Measurements from ENCODE around the gene EMP3.
A peak's percentile ranks its signal among the peaks of the same experiment; 100 is the strongest.
"Not testable (repeated sequence)": the region's sequence is repeated elsewhere in the genome, so short reads cannot be mapped to it uniquely, and the experiment has no call there.

EMP3 gene

GRCh38 chr19:48325265-48325910, at the start of gene EMP3:
EMP3 (plus strand) TSS chr19:48325552; CDS start chr19:48326845, 1,293 bp downstream.
- DNase-seq, result peak; percentile 26

- no peak for DNase-seq
Observed at GRCh38 chr19:48279747-48280146, 45.6 kb upstream of the EMP3 start.

- DNase-seq, result no peak
Observed at GRCh38 chr19:48283908-48284307, 41.4 kb upstream of the EMP3 start.

- no peak for DNase-seq
Observed at GRCh38 chr19:48284896-48285295, 40.5 kb upstream of the EMP3 start.

- DNase-seq, result no peak
Observed at GRCh38 chr19:48287748-48288147, 37.6 kb upstream of the EMP3 start.

GRCh38 chr19:48290401-48290770, 35.0 kb upstream of the EMP3 start:
- DNase-seq, result no peak

GRCh38 chr19:48290771-48291488, 34.4 kb upstream of the EMP3 start:
- DNase-seq, result peak; percentile 54

GRCh38 chr19:48291489-48291815, 33.9 kb upstream of the EMP3 start:
- not testable (repeated sequence) for DNase-seq

- DNase-seq, result no peak
Observed at GRCh38 chr19:48292798-48293197, 32.6 kb upstream of the EMP3 start.

GRCh38 chr19:48295458-48295857, 29.9 kb upstream of the EMP3 start:
- no peak for DNase-seq

- no peak for DNase-seq
Observed at GRCh38 chr19:48296963-48297734, 28.2 kb upstream of the EMP3 start.

GRCh38 chr19:48297975-48298374, 27.4 kb upstream of the EMP3 start:
- no peak for DNase-seq

GRCh38 chr19:48301886-48302599, 23.3 kb upstream of the EMP3 start:
- DNase-seq, result no peak

- DNase-seq, result no peak
Observed at GRCh38 chr19:48302600-48302959, 22.8 kb upstream of the EMP3 start.

- DNase-seq, result no peak
Observed at GRCh38 chr19:48303367-48303766, 22.0 kb upstream of the EMP3 start.

- DNase-seq, result no peak
Observed at GRCh38 chr19:48303866-48304265, 21.5 kb upstream of the EMP3 start.

GRCh38 chr19:48308631-48309586, 16.4 kb upstream of the EMP3 start:
- DNase-seq, result no peak

GRCh38 chr19:48309731-48310130, 15.6 kb upstream of the EMP3 start:
- not testable (repeated sequence) for DNase-seq

- no peak for DNase-seq
Observed at GRCh38 chr19:48310227-48310626, 15.1 kb upstream of the EMP3 start.

- DNase-seq, result no peak
Observed at GRCh38 chr19:48311384-48311783, 14.0 kb upstream of the EMP3 start.

GRCh38 chr19:48315712-48316111, 9.6 kb upstream of the EMP3 start:
- DNase-seq, result no peak

GRCh38 chr19:48317708-48317960, 7.7 kb upstream of the EMP3 start:
- DNase-seq, result not testable (repeated sequence)

Measured in NCI-H1105 treated with DMSO at 0.1 percent for 48 hours (cell line).